GM23338 (cell line): ENCODE measurements around the gene CAPNS1. TPM values are rescaled to one million over a fixed set of nuclear protein-coding genes. Genes with fewer than 3 reads are reported as not detected.

Experiments
- ATAC-seq: fragments of 200-7000 bp; cut with Tn5 transposase; 3 replicates; pipeline ENCODE4 v1.9.1; 2020
- DNase-seq: peaks from one replicate; pipeline ENCODE4 v3.0.0-alpha.2; 2015; ENCODE audit warnings: low spot score
- H2AFZ ChIP-seq: fragments of 200-600 bp; sonication (generic); 2 replicates; pipeline ENCODE4 v1.8.0; 2016; ENCODE audit warnings: antibody characterized with exemption, mild to moderate bottlenecking, moderate library complexity
- H3F3A ChIP-seq: fragments of 200-600 bp; sonication (generic); replicated peaks from 2 replicates; pipeline ENCODE4 v1.8.0; 2017; ENCODE audit warnings: antibody characterized with exemption, mixed run types, low read depth
- H3K27ac ChIP-seq: fragments of 200-600 bp; sonication (generic); 2 replicates; pipeline ENCODE4 v1.6.1; 2016; ENCODE audit warnings: low read depth
- H3K27me3 ChIP-seq: fragments of 200-600 bp; sonication (generic); 2 replicates; pipeline ENCODE4 v1.8.0; 2016; ENCODE audit warnings: mild to moderate bottlenecking, mixed run types, moderate library complexity; ENCODE audit not compliant: insufficient read depth
- H3K36me3 ChIP-seq: fragments of 200-600 bp; sonication (generic); 2 replicates; pipeline ENCODE4 v1.8.0; 2016; ENCODE audit warnings: mild to moderate bottlenecking; ENCODE audit not compliant: insufficient read depth
- H3K4me1 ChIP-seq: fragments of 200-600 bp; sonication (generic); 2 replicates; pipeline ENCODE4 v1.8.0; 2016; ENCODE audit warnings: mild to moderate bottlenecking, moderate library complexity; ENCODE audit not compliant: insufficient read depth
- H3K4me2 ChIP-seq: fragments of 200-600 bp; sonication (generic); 2 replicates; pipeline ENCODE4 v1.7.1; 2017; ENCODE audit warnings: mixed run types
- H3K4me3 ChIP-seq: fragments of 200-600 bp; sonication (generic); 2 replicates; pipeline ENCODE4 v1.6.1; 2016; ENCODE audit warnings: mixed run types
- H3K79me2 ChIP-seq: fragments of 200-600 bp; sonication (generic); replicated peaks from 2 replicates; pipeline ENCODE4 v1.8.0; 2017; ENCODE audit warnings: mild to moderate bottlenecking; ENCODE audit not compliant: insufficient read depth
- H3K9me2 ChIP-seq: fragments of 200-600 bp; sonication (generic); 2 replicates; pipeline ENCODE4 v1.8.0; 2017; ENCODE audit not compliant: insufficient read depth
- H4K20me1 ChIP-seq: fragments of 200-600 bp; sonication (generic); replicated peaks from 2 replicates; pipeline ENCODE4 v1.8.0; 2017; ENCODE audit warnings: mild to moderate bottlenecking; ENCODE audit not compliant: insufficient read depth
- H3K27ac Mint-ChIP-seq: 2 replicates; pipeline ENCODE4 v1.8.0; 2020; ENCODE audit warnings: inconsistent platforms, mild to moderate bottlenecking, moderate library complexity, mixed read lengths
- H3K27me3 Mint-ChIP-seq: 3 replicates; pipeline ENCODE4 v1.8.0; 2022; ENCODE audit warnings: low read depth, mild to moderate bottlenecking, moderate library complexity, mixed read lengths, inconsistent platforms; ENCODE audit not compliant: insufficient read depth, poor library complexity
- H3K36me3 Mint-ChIP-seq: 3 replicates; pipeline ENCODE4 v1.8.0; 2021; ENCODE audit warnings: low read depth, mild to moderate bottlenecking, inconsistent platforms, moderate library complexity, mixed read lengths
- H3K4me1 Mint-ChIP-seq: 3 replicates; pipeline ENCODE4 v1.8.0; 2020; ENCODE audit warnings: mild to moderate bottlenecking, inconsistent platforms, mixed read lengths
- H3K4me3 Mint-ChIP-seq: 3 replicates; pipeline ENCODE4 v1.8.0; 2021; ENCODE audit warnings: moderate library complexity, mild to moderate bottlenecking, inconsistent platforms, mixed read lengths
- H3K9me3 Mint-ChIP-seq: 3 replicates; pipeline ENCODE4 v1.8.0; 2020; ENCODE audit warnings: moderate library complexity, mild to moderate bottlenecking, inconsistent platforms, mixed read lengths
- CREB1 ChIP-seq: fragments of 250-450 bp; sonication (Bioruptor Pico); IDR thresholded peaks from 2 replicates; pipeline ENCODE4 v1.5.0; 2020; ENCODE audit warnings: low read depth, mild to moderate bottlenecking, moderate library complexity
- EZH2 ChIP-seq: fragments of 200-600 bp; sonication (generic); IDR thresholded peaks from one replicate; pipeline ENCODE4 v1.8.0; 2017; ENCODE audit warnings: antibody characterized with exemption, mild to moderate bottlenecking, low read depth; ENCODE audit not compliant: unreplicated experiment
- EZH2phosphoT487 ChIP-seq: fragments of 200-600 bp; sonication (generic); IDR thresholded peaks from one replicate; pipeline ENCODE4 v1.8.1; 2018; ENCODE audit warnings: antibody characterized with exemption; ENCODE audit not compliant: unreplicated experiment
- JUNB ChIP-seq: IDR thresholded peaks from one replicate; pipeline ENCODE4 v1.6.1; 2016; ENCODE audit warnings: antibody characterized with exemption; ENCODE audit not compliant: unreplicated experiment
- NANOG ChIP-seq: IDR thresholded peaks from 2 replicates; pipeline ENCODE4 v1.6.1; 2016; ENCODE audit warnings: antibody characterized with exemption, borderline replicate concordance
- POLR2AphosphoS5 ChIP-seq: IDR thresholded peaks from 2 replicates; pipeline ENCODE4 v1.6.1; 2016; ENCODE audit warnings: antibody characterized with exemption, low read depth
- REST ChIP-seq: IDR thresholded peaks from one replicate; pipeline ENCODE4 v1.6.1; 2018; ENCODE audit warnings: antibody characterized with exemption; ENCODE audit not compliant: unreplicated experiment
- STAT1 ChIP-seq: IDR thresholded peaks from one replicate; pipeline ENCODE4 v1.6.1; 2016; ENCODE audit warnings: antibody characterized with exemption; ENCODE audit not compliant: unreplicated experiment
- ZNF114 ChIP-seq: fragments of 250-450 bp; sonication (Bioruptor Pico); IDR thresholded peaks from 2 replicates; pipeline ENCODE4 v1.5.0; 2020; ENCODE audit warnings: mild to moderate bottlenecking, moderate library complexity
- ZNF331 ChIP-seq: fragments of 250-450 bp; sonication (Bioruptor Pico); IDR thresholded peaks from 2 replicates; pipeline ENCODE4 v1.5.0; 2020; ENCODE audit warnings: low read depth, mild to moderate bottlenecking, moderate library complexity
- polyA plus RNA-seq: library from polyadenylated mRNA; unstranded; fragments of >200 nt; fragmentation: Nextera tagmentation; extraction: Ambion mirVana; gene quantifications from 2 replicates; pipeline ENCODE4 v1.2.1, GENCODE V29; 2016
- total RNA-seq: library from RNA; depleted of rRNA; stranded (reverse); fragments of >200 nt; shearing (Covaris generic); gene quantifications from 2 replicates; pipeline ENCODE4 v1.2.3, GENCODE V29; 2014
- TF ChIP-seq, protein P1 (sequence below), 2 experiments: fragments of 200-600 bp in 1 of 2; sonication (generic) in 1 of 2; conservative IDR thresholded peaks; 2 replicates each; pipeline versions ENCODE4 v1.5.1 to v1.6.1; 2016 to 2017; ENCODE audit warnings: antibody characterized with exemption in 2 of 2, low read depth in 2 of 2, mild to moderate bottlenecking in 2 of 2, moderate library complexity in 1 of 2
- TF ChIP-seq, protein P2 (sequence below): fragments of 250-450 bp; sonication (Bioruptor Pico); IDR thresholded peaks from 2 replicates; pipeline ENCODE4 v1.5.0; 2020; ENCODE audit warnings: mild to moderate bottlenecking, moderate library complexity
- TF ChIP-seq, protein P3 (sequence below): IDR thresholded peaks from 2 replicates; pipeline ENCODE4 v1.6.1; 2016; ENCODE audit warnings: antibody characterized with exemption

Gene CAPNS1
- total and polyA plus RNA-seq, 2 experiments from 2014 or later, result 123 to 227 TPM

DNA sequence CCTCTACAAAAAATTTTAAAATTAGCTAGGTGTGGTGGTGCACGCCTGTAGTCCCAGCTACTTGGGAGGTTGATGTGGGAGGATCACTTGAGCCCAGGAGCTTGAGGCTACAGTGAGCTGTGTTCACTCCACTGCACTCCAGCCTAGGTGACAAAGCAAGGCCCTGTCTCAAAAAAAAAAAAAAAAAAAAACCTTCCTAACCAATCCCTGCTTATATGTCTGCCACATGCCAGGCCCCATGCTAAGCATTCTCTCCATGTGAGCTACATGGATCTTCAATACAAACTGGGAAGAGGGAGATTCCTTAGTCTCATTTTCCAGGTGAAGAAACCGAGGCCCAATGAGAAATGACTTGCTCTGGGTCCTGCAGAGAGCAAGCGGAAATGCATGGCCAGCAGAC lies 31.2 kb upstream of the CAPNS1 start:
- Histone ChIP-seq H3K36me3 (peaks cover 6% of the 10 kb centered on the region), H2AFZ (no peak overlapping the region), H3K9me2 (no peaks in the 10 kb centered on the region), H3K4me1 (peaks cover 15% of the 10 kb centered on the region), H3K4me3 (no peak overlapping the region), H3K27me3 (no peaks in the 10 kb centered on the region), H3K79me2 (0 out of 2 replicates have a peak, but pooled peaks cover 4% of the 10 kb centered on the region), H3K27ac (no peak overlapping the region), H3K4me2 (no peak overlapping the region), H3F3A (peaks cover 12% of the 10 kb centered on the region), H4K20me1 (peaks cover 6% of the 10 kb centered on the region; the same call in 1 of the 2 replicates)
- no peak overlapping the region for H3K27ac Mint-ChIP-seq
- no peaks in the 10 kb centered on the region for H3K9me3 Mint-ChIP-seq
- peaks cover 9% of the 10 kb centered on the region for H3K27me3 Mint-ChIP-seq
- no peak for DNase-seq
- peaks cover 27% of the 10 kb centered on the region for H3K4me1 Mint-ChIP-seq
- no peak for TF ChIP-seq JUNB
- no peak for TF ChIP-seq ZNF114 (CRISPR knock-in tag)
- no peak for TF ChIP-seq EZH2phosphoT487
- no peak for TF ChIP-seq EZH2
- TF ChIP-seq REST, result no peak
- TF ChIP-seq, protein P1, sequence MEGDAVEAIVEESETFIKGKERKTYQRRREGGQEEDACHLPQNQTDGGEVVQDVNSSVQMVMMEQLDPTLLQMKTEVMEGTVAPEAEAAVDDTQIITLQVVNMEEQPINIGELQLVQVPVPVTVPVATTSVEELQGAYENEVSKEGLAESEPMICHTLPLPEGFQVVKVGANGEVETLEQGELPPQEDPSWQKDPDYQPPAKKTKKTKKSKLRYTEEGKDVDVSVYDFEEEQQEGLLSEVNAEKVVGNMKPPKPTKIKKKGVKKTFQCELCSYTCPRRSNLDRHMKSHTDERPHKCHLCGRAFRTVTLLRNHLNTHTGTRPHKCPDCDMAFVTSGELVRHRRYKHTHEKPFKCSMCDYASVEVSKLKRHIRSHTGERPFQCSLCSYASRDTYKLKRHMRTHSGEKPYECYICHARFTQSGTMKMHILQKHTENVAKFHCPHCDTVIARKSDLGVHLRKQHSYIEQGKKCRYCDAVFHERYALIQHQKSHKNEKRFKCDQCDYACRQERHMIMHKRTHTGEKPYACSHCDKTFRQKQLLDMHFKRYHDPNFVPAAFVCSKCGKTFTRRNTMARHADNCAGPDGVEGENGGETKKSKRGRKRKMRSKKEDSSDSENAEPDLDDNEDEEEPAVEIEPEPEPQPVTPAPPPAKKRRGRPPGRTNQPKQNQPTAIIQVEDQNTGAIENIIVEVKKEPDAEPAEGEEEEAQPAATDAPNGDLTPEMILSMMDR (conservative IDR thresholded peaks at IDR 0.05; ENCODE audit: low read depth in 2 of 2), result no peak
- no peak for TF ChIP-seq CREB1 (CRISPR knock-in tag)
- TF ChIP-seq POLR2AphosphoS5, result no peak
- no peak for TF ChIP-seq ZNF331 (CRISPR knock-in tag)
- TF ChIP-seq NANOG, result no peak
- TF ChIP-seq STAT1, result no peak
- TF ChIP-seq, protein P2, sequence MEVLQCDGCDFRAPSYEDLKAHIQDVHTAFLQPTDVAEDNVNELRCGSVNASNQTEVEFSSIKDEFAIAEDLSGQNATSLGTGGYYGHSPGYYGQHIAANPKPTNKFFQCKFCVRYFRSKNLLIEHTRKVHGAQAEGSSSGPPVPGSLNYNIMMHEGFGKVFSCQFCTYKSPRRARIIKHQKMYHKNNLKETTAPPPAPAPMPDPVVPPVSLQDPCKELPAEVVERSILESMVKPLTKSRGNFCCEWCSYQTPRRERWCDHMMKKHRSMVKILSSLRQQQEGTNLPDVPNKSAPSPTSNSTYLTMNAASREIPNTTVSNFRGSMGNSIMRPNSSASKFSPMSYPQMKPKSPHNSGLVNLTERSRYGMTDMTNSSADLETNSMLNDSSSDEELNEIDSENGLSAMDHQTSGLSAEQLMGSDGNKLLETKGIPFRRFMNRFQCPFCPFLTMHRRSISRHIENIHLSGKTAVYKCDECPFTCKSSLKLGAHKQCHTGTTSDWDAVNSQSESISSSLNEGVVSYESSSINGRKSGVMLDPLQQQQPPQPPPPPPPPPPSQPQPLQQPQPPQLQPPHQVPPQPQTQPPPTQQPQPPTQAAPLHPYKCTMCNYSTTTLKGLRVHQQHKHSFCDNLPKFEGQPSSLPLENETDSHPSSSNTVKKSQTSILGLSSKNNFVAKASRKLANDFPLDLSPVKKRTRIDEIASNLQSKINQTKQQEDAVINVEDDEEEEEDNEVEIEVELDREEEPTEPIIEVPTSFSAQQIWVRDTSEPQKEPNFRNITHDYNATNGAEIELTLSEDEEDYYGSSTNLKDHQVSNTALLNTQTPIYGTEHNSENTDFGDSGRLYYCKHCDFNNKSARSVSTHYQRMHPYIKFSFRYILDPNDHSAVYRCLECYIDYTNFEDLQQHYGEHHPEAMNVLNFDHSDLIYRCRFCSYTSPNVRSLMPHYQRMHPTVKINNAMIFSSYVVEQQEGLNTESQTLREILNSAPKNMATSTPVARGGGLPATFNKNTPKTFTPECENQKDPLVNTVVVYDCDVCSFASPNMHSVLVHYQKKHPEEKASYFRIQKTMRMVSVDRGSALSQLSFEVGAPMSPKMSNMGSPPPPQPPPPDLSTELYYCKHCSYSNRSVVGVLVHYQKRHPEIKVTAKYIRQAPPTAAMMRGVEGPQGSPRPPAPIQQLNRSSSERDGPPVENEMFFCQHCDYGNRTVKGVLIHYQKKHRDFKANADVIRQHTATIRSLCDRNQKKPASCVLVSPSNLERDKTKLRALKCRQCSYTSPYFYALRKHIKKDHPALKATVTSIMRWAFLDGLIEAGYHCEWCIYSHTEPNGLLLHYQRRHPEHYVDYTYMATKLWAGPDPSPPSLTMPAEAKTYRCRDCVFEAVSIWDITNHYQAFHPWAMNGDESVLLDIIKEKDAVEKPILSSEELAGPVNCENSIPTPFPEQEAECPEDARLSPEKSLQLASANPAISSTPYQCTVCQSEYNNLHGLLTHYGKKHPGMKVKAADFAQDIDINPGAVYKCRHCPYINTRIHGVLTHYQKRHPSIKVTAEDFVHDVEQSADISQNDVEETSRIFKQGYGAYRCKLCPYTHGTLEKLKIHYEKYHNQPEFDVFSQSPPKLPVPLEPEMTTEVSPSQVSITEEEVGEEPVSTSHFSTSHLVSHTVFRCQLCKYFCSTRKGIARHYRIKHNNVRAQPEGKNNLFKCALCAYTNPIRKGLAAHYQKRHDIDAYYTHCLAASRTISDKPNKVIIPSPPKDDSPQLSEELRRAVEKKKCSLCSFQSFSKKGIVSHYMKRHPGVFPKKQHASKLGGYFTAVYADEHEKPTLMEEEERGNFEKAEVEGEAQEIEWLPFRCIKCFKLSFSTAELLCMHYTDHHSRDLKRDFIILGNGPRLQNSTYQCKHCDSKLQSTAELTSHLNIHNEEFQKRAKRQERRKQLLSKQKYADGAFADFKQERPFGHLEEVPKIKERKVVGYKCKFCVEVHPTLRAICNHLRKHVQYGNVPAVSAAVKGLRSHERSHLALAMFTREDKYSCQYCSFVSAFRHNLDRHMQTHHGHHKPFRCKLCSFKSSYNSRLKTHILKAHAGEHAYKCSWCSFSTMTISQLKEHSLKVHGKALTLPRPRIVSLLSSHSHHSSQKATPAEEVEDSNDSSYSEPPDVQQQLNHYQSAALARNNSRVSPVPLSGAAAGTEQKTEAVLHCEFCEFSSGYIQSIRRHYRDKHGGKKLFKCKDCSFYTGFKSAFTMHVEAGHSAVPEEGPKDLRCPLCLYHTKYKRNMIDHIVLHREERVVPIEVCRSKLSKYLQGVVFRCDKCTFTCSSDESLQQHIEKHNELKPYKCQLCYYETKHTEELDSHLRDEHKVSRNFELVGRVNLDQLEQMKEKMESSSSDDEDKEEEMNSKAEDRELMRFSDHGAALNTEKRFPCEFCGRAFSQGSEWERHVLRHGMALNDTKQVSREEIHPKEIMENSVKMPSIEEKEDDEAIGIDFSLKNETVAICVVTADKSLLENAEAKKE (CRISPR knock-in tag), result no peak
- TF ChIP-seq, protein P3, sequence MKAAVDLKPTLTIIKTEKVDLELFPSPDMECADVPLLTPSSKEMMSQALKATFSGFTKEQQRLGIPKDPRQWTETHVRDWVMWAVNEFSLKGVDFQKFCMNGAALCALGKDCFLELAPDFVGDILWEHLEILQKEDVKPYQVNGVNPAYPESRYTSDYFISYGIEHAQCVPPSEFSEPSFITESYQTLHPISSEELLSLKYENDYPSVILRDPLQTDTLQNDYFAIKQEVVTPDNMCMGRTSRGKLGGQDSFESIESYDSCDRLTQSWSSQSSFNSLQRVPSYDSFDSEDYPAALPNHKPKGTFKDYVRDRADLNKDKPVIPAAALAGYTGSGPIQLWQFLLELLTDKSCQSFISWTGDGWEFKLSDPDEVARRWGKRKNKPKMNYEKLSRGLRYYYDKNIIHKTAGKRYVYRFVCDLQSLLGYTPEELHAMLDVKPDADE, result no peak
- ATAC-seq, result no peak
- H3K4me3 Mint-ChIP-seq, result no peak overlapping the region
- peaks cover 41% of the 10 kb centered on the region for H3K36me3 Mint-ChIP-seq
